NT2/D1 (cell line): ENCODE results near the gene HUNK.

Experiments
- SUZ12 ChIP-seq: IDR thresholded peaks from 2 replicates; pipeline ENCODE4 v1.6.1; 2011; ENCODE audit not compliant: insufficient read length, insufficient read depth; ENCODE audit errors: extremely low read depth
- YY1 ChIP-seq: IDR thresholded peaks from 2 replicates; pipeline ENCODE4 v1.6.1; 2011; ENCODE audit not compliant: insufficient read length, insufficient read depth
- ZNF274 ChIP-seq: IDR thresholded peaks from 2 replicates; pipeline ENCODE4 v1.6.1; 2011; ENCODE audit warnings: mild to moderate bottlenecking, low read depth, low read length

GRCh38 chr21:31908106-31909031, 35.5 kb downstream of the HUNK start:
- TF ChIP-seq ZNF274 = no peak
- no peak for TF ChIP-seq YY1
- no peak for TF ChIP-seq SUZ12
